Activated CD8-positive, alpha-beta T cell treated with anti-CD3 and anti-CD28 coated beads for 36 hours (primary cell): Measurements from ENCODE around the gene BLTP1. TPM values are rescaled to one million over a fixed set of nuclear protein-coding genes. Genes with fewer than 3 reads are reported as not detected.

ENCODE experiments used
- ATAC-seq: fragments of 200-7000 bp; cut with Tn5 transposase; one replicate; pipeline ENCODE4 v1.10.0; 2021; ENCODE audit warnings: mild to moderate bottlenecking, moderate library complexity
- CTCF ChIA-PET: fragments of 350-600 bp; sonication (Branson Sonifier 250); formaldehyde crosslinking; loops from one replicate; lab custom pipeline; 2021; ENCODE audit warnings: antibody characterized with exemption; lab: Charles Lee
- POLR2A ChIA-PET: fragments of 350-600 bp; sonication (Branson Sonifier 250); formaldehyde crosslinking; loops from one replicate; lab custom pipeline; 2021; ENCODE audit warnings: antibody characterized with exemption; lab: Charles Lee
- DNase-seq: peaks from one replicate; pipeline ENCODE4 v3.0.0-alpha.2; 2020
- H3K27ac Mint-ChIP-seq: one replicate; pipeline ENCODE4 v1.8.0; 2021; ENCODE audit warnings: mild to moderate bottlenecking, mixed read lengths
- H3K27me3 Mint-ChIP-seq: one replicate; pipeline ENCODE4 v1.8.0; 2021; ENCODE audit warnings: mixed read lengths
- H3K36me3 Mint-ChIP-seq: one replicate; pipeline ENCODE4 v1.8.0; 2021; ENCODE audit warnings: low read depth, mixed read lengths
- H3K4me1 Mint-ChIP-seq: one replicate; pipeline ENCODE4 v1.8.0; 2021; ENCODE audit warnings: low read depth, mixed read lengths
- H3K4me3 Mint-ChIP-seq: one replicate; pipeline ENCODE4 v1.8.0; 2021; ENCODE audit warnings: mild to moderate bottlenecking, moderate library complexity, mixed read lengths
- H3K9me3 Mint-ChIP-seq: one replicate; pipeline ENCODE4 v1.8.0; 2021; ENCODE audit warnings: mixed read lengths
- CTCF ChIP-seq: fragments of 200-600 bp; IDR thresholded peaks from one replicate; pipeline ENCODE4 v1.8.0; 2022; ENCODE audit warnings: antibody characterized with exemption, mild to moderate bottlenecking
- intact Hi-C: fragments of 100-400 bp; cut with micrococcal nuclease; formaldehyde crosslinking; loops from one replicate; pipeline ENCODE4 v1.10.0; 2022
- total RNA-seq, 2 experiments: library from RNA; stranded (reverse); gene quantifications; one replicate each; pipeline ENCODE4 v1.2.3, GENCODE V29; 2021

The BLTP1 gene
- total RNA-seq, 2 experiments from 2014 or later = 17.9 to 19.0 TPM

- Mint-ChIP-seq H3K4me1 (no peaks in the 10 kb centered on the region), H3K36me3 (no peaks in the 10 kb centered on the region), H3K4me3 (no peak overlapping the region), H3K27ac (no peak overlapping the region), H3K9me3 (no peaks in the 10 kb centered on the region), H3K27me3 (peaks cover 15% of the 10 kb centered on the region)
- ChIA-PET CTCF (no interaction called here), POLR2A (no interaction called here)
- ATAC-seq (no peak), DNase-seq (no peak)
- TF ChIP-seq CTCF = no peak
- intact Hi-C loops = no loop called here
These were observed 9.4 kb upstream of the BLTP1 start for GRCh38 chr4:122142687-122143086.

DNA sequence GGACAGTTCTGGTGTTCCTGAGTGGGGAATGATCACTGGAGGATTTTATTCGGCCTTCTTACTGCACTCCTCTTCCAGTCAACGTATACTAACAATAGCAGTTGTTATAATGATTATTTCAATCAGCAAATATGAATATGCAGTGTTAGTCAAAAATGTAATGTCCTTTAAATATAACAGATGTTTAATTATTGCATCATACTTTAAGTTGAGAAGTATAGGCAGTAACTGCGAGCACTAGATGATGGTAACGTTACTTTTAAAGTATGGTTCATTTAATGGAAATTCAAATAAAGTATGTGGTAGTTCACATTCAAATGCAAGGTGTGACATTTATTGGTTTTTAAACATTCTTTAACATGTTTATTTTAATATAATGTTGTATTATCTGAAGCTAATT lies 5.5 kb upstream of the BLTP1 start:
- Mint-ChIP-seq H3K4me1 (peaks cover 29% of the 10 kb centered on the region), H3K4me3 (no peak overlapping the region), H3K27ac (no peak overlapping the region), H3K9me3 (no peaks in the 10 kb centered on the region), H3K36me3 (no peaks in the 10 kb centered on the region), H3K27me3 (peaks cover 10% of the 10 kb centered on the region)
- POLR2A ChIA-PET = no interaction called here
- CTCF ChIA-PET = no interaction called here
- ATAC-seq (no peak), DNase-seq (no peak)
- intact Hi-C loops = no loop called here
- TF ChIP-seq CTCF = no peak

DNA sequence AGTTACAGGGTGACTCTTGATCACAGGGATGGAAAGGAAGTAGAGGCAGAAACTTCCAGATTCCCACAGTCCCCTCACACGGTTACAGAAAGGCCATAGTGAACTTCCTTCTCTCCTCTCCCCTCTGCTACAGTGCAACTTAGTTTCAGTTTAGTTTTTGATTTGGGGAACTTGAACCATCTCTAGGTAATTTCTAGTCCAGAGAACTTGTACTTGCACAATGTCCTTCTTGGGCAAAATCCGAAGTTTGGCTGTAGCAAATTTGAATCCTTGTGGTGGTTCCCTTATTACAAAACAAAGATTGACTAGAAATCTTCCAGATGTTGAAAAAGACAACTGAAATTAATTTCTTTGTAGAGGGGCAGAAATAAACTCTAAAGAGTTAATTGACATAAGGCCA lies 1.2 kb upstream of the BLTP1 start:
- TF ChIP-seq CTCF = no peak
- Mint-ChIP-seq H3K9me3 (no peaks in the 10 kb centered on the region), H3K4me1 (peaks cover 43% of the 10 kb centered on the region), H3K27me3 (no peaks in the 10 kb centered on the region), H3K36me3 (peaks cover 17% of the 10 kb centered on the region), H3K27ac (peak overlapping the region; percentile 95), H3K4me3 (peak overlapping the region; percentile 81)
- intact Hi-C loops = loop anchor here (5.0 kb wide), 1 partner anchor 199 kb away; the partner anchor contains the start of gene TRPC3
- no peak for DNase-seq
- no peak for ATAC-seq
- ChIA-PET POLR2A (no interaction called here), CTCF (no interaction called here)

GRCh38 chr4:122152711-122153226 lies 638 bp downstream of the BLTP1 start:
- H3K9me3 Mint-ChIP-seq = peaks cover 4% of the 10 kb centered on the region
- DNase-seq = peak; percentile 47
- POLR2A ChIA-PET = interaction anchor here (1.1 to 1.5 kb wide), 2 partner anchors 10 to 283 kb away, joined by 3 to 5 read pairs; partner anchors contain the start of gene BBS7
- peaks cover 60% of the 10 kb centered on the region for H3K4me1 Mint-ChIP-seq
- H3K27ac Mint-ChIP-seq = peak overlapping the region; percentile 87
- TF ChIP-seq CTCF = no peak
- ATAC-seq = peak; percentile 18
- H3K36me3 Mint-ChIP-seq = peaks cover 33% of the 10 kb centered on the region
- peak overlapping the region; percentile 81 for H3K4me3 Mint-ChIP-seq
- intact Hi-C loops = loop anchor here (5.0 kb wide), 1 partner anchor 200 kb away; the partner anchor contains the start of gene TRPC3
- CTCF ChIA-PET = interaction anchor here (0.8 kb wide), 1 partner anchor 425 kb away, joined by 3 read pairs; no protein-coding TSS in a partner anchor
- no peaks in the 10 kb centered on the region for H3K27me3 Mint-ChIP-seq

GRCh38 chr4:122156819-122157218 lies 4.7 kb downstream of the BLTP1 start:
- H3K27me3 Mint-ChIP-seq = no peaks in the 10 kb centered on the region
- ATAC-seq = peak; percentile 42
- H3K4me3 Mint-ChIP-seq = no peak overlapping the region
- intact Hi-C loops = no loop called here
- CTCF ChIA-PET = no interaction called here
- no peak for TF ChIP-seq CTCF
- POLR2A ChIA-PET = interaction anchor here (0.6 kb wide), 1 partner anchor 1134 kb away, joined by 3 read pairs; no protein-coding TSS in a partner anchor
- peaks cover 39% of the 10 kb centered on the region for H3K4me1 Mint-ChIP-seq
- peaks cover 4% of the 10 kb centered on the region for H3K9me3 Mint-ChIP-seq
- H3K36me3 Mint-ChIP-seq = peaks cover 39% of the 10 kb centered on the region
- peak overlapping the region; percentile 9 for H3K27ac Mint-ChIP-seq
- DNase-seq = no peak
